ENCODE measurements around the gene ABCA4.

ABCA4 gene

DNA sequence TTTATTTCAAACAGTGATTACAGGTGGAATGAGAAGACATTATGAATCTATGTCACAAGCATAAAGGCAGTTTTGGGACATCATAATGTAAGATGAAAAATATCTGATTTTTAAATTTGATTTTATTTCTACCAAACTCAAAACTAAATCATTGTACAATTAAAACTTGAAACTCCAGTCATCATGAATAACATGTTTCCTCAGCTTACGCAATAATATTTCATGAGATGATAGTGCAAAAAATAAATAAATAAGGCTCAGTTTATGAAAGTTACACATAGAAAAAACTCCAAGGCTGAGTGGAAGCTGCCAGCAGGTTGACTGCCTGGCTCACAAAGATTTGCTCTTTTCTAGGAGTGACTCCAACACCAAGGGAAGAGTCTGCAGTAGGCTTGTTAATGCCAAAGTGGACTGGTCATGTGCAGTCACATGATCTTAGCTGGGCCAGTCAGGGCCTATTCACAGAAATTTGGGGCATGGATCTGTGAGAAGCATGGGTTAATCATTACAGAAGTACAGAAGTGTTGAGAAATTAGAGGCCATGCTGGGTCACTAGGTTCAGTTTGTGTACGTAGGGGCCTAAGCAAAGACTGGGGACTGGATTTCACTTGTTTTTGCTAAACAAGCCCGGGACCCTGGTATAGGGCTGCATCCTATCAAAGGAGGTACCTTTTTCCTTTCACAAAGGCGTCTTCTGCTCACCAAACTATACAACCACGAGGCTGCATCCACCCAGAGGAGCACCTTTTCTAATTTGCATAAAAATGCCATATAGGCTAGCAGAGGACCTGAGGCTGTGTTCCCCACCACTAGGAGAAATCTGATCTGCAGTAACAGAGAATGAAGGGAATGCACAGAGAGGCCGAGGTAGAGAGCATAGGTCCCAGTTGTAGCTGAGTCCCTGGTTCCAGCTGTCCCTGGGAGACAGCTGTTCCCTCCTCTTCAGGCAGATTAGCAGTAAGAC, 4.9 kb upstream of the ABCA4 start:
- Histone ChIP-seq H3K4me1 (ENCODE audit: insufficient read depth, poor library complexity, severe bottlenecking) (no peaks in the 10 kb centered on the region), H3K27ac (ENCODE audit: poor library complexity, severe bottlenecking) (no peak overlapping the region)

DNA sequence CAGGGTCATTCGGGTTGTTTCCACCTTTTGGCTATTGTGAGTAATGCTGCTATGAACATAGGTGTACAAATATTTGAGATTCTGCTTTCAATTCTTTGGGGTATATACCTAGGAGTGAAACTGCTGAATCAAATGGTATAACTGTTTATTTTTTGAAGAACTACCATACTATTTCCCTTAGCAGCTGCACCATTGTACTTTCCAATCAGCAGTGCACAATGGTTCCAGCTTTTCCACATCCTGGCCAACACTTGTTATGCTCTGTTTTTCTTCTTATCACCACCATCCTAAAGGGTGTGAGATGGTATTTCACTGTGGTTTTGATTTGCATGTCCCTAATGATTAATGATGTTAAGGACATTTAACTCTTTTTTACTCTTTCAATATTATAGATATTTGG, 3.6 kb upstream of the ABCA4 start:
- ATAC-seq (ENCODE audit: low read depth) (no peak), DNase-seq (ENCODE audit: low spot score) (no peak)
- TF ChIP-seq, protein P1, sequence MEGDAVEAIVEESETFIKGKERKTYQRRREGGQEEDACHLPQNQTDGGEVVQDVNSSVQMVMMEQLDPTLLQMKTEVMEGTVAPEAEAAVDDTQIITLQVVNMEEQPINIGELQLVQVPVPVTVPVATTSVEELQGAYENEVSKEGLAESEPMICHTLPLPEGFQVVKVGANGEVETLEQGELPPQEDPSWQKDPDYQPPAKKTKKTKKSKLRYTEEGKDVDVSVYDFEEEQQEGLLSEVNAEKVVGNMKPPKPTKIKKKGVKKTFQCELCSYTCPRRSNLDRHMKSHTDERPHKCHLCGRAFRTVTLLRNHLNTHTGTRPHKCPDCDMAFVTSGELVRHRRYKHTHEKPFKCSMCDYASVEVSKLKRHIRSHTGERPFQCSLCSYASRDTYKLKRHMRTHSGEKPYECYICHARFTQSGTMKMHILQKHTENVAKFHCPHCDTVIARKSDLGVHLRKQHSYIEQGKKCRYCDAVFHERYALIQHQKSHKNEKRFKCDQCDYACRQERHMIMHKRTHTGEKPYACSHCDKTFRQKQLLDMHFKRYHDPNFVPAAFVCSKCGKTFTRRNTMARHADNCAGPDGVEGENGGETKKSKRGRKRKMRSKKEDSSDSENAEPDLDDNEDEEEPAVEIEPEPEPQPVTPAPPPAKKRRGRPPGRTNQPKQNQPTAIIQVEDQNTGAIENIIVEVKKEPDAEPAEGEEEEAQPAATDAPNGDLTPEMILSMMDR (IDR thresholded peaks at IDR 0.05; ENCODE audit: poor library complexity, severe bottlenecking): no peak
- no peaks in the 10 kb centered on the region for H3K9me3 ChIP-seq (ENCODE audit: severe bottlenecking)
- H3K36me3 ChIP-seq (ENCODE audit: low read depth): no peaks in the 10 kb centered on the region
- H3K27me3 ChIP-seq (ENCODE audit: insufficient read depth, poor library complexity, severe bottlenecking): no peaks in the 10 kb centered on the region
- H3K27ac ChIP-seq (ENCODE audit: poor library complexity, severe bottlenecking): no peak overlapping the region
- H3K4me1 ChIP-seq (ENCODE audit: insufficient read depth, poor library complexity, severe bottlenecking): no peaks in the 10 kb centered on the region
- H3K4me3 ChIP-seq (ENCODE audit: severe bottlenecking): no peak overlapping the region

More for the DNA sequence above, 4.9 kb upstream of the ABCA4 start:
- H3K27me3 ChIP-seq (ENCODE audit: insufficient read depth, poor library complexity, severe bottlenecking): no peaks in the 10 kb centered on the region
- no peak for ATAC-seq (ENCODE audit: low read depth)
- TF ChIP-seq, protein P1 (IDR thresholded peaks at IDR 0.05; ENCODE audit: poor library complexity, severe bottlenecking): no peak
- H3K36me3 ChIP-seq (ENCODE audit: low read depth): no peaks in the 10 kb centered on the region
- no peak for DNase-seq (ENCODE audit: low spot score)
- no peak overlapping the region for H3K4me3 ChIP-seq (ENCODE audit: severe bottlenecking)
- H3K9me3 ChIP-seq (ENCODE audit: severe bottlenecking): no peaks in the 10 kb centered on the region

DNA sequence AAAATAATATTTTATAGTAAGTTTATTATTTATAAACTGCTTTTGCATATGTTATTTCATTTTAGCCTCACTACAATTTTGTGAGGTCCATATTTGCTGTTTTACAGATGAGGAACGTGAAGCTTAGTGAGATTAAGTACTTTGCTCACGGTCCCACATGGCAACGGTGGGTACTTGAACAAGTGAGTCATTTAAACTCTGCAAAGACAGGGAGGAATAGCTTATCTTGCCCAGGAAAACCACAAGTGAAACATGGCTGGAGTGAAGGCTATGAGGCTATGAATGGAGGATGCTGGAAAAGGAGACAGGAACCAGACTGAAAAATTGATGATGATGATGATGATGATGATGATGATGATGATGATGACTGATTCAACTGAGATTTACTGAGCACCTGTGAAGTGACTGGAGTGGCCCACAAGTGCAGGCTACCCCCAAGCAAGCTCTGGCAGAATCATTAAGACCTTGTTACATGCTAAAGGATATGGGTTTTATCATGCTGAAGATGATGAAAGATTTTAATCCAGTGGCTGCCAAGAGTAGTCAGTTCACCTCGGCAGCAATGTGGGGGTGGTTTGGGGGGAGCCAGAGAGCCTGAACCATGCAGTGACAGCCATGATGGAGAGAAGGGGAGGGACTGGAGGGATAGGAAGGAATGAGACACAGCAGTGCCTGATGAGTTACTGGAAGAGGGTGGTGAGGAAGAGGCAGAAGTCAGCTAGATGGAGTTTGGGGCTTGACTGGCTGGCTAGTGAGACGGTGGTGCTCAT, 1.4 kb upstream of the ABCA4 start:
- Histone ChIP-seq H3K9me3 (ENCODE audit: severe bottlenecking) (no peaks in the 10 kb centered on the region), H3K4me1 (ENCODE audit: insufficient read depth, poor library complexity, severe bottlenecking) (no peaks in the 10 kb centered on the region), H3K4me3 (ENCODE audit: severe bottlenecking) (no peak overlapping the region), H3K36me3 (ENCODE audit: low read depth) (no peaks in the 10 kb centered on the region), H3K27ac (ENCODE audit: poor library complexity, severe bottlenecking) (no peak overlapping the region), H3K27me3 (ENCODE audit: insufficient read depth, poor library complexity, severe bottlenecking) (no peaks in the 10 kb centered on the region)
- ATAC-seq (ENCODE audit: low read depth): no peak
- TF ChIP-seq, protein P1 (IDR thresholded peaks at IDR 0.05; ENCODE audit: poor library complexity, severe bottlenecking): no peak
- no peak for DNase-seq (ENCODE audit: low spot score)

DNA sequence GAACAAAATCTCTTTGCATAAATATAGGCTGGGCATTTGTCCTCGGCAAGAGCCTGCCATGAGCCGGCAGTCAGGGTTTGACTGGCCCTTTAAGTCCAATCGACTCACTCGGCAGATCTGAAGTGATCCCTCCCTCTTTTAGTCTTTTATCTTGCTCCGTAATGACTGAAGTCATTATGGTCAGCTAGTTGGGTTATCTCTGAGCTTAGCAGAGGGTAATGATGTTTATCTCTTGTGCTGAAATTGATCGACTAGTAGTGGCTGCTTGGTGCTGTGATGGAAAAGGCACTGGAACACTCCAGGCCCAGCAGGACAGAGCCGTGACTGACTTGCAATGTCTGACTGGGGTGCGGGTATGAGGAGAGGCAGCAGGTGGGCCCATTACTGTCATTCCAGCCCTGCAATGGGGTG, 468 bp upstream of the ABCA4 start:
- TF ChIP-seq, protein P1 (IDR thresholded peaks at IDR 0.05; ENCODE audit: poor library complexity, severe bottlenecking): no peak
- H3K4me3 ChIP-seq (ENCODE audit: severe bottlenecking): no peak overlapping the region
- H3K4me1 ChIP-seq (ENCODE audit: insufficient read depth, poor library complexity, severe bottlenecking): no peaks in the 10 kb centered on the region
- DNase-seq (ENCODE audit: low spot score): no peak
- no peak overlapping the region for H3K27ac ChIP-seq (ENCODE audit: poor library complexity, severe bottlenecking)
- ATAC-seq (ENCODE audit: low read depth): no peak
- no peaks in the 10 kb centered on the region for H3K27me3 ChIP-seq (ENCODE audit: insufficient read depth, poor library complexity, severe bottlenecking)
- H3K9me3 ChIP-seq (ENCODE audit: severe bottlenecking): no peaks in the 10 kb centered on the region
- H3K36me3 ChIP-seq (ENCODE audit: low read depth): no peaks in the 10 kb centered on the region
